LNCAP (cell line): ENCODE data around the gene FAT1.

ENCODE experiments used
- TF ChIP-seq, protein P1 (sequence below): fragments of 450-650 bp; IDR thresholded peaks from 2 replicates; pipeline ENCODE4 v1.5.1; 2017; ENCODE audit warnings: mild to moderate bottlenecking

The FAT1 gene

DNA sequence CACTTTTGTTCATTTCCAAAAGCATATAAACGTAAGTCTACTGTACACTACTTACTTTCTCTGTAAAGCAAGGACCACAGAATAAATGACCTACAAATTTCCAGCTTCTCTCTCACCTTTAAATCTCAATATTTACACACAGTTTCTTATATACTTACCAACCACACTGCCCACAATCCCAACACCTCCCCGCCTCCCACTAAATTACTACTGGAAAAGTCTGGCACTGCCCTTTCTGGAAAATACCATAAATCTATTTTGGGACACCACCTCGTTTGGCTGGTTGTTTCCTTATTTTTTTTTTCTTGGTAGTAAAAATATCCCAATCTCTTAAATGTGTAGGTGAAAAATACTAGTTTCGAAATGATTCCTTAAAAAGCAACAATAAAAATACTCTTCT, 19.6 kb downstream of the FAT1 start:
- TF ChIP-seq, protein P1, sequence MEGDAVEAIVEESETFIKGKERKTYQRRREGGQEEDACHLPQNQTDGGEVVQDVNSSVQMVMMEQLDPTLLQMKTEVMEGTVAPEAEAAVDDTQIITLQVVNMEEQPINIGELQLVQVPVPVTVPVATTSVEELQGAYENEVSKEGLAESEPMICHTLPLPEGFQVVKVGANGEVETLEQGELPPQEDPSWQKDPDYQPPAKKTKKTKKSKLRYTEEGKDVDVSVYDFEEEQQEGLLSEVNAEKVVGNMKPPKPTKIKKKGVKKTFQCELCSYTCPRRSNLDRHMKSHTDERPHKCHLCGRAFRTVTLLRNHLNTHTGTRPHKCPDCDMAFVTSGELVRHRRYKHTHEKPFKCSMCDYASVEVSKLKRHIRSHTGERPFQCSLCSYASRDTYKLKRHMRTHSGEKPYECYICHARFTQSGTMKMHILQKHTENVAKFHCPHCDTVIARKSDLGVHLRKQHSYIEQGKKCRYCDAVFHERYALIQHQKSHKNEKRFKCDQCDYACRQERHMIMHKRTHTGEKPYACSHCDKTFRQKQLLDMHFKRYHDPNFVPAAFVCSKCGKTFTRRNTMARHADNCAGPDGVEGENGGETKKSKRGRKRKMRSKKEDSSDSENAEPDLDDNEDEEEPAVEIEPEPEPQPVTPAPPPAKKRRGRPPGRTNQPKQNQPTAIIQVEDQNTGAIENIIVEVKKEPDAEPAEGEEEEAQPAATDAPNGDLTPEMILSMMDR, result no peak

DNA sequence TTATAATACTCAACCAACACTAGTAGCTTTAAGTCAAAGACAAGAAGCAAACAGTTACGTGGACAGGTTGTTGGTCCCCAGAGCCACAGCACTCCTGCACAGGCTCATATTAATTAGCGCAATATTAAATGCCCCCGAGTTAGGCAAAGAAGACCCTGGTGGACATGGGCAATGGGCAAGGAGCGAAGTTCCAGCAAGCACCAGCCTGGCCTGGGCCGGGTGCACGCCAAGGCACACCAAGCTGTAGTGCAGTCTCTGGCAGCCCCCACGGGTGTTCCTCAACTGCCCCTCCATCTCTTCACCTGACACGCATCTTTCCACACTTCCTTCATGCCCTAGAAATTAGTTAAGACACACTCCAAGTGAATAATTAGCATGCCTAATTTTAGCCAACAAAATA, 20.1 kb downstream of the FAT1 start:
- TF ChIP-seq, protein P1, result no peak

DNA sequence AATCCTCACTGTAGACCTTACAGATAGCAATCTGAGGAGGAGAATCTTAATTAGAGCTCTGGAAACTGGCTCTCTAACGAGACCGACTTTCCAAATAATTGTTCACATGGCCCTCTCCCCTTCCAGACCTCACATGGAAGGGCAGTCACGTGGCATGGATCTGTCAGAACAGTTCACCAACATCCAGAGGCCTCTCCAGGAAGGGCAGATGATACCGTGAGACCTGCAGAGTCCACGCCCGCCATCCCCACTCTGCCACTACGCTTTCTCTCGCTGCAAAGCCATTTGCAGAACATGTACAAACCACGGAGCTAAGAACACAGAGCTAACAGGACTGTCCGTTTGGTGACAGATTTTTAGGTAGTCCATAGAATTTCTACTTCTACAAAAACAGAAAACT, 20.7 kb downstream of the FAT1 start:
- TF ChIP-seq, protein P1, result no peak

DNA sequence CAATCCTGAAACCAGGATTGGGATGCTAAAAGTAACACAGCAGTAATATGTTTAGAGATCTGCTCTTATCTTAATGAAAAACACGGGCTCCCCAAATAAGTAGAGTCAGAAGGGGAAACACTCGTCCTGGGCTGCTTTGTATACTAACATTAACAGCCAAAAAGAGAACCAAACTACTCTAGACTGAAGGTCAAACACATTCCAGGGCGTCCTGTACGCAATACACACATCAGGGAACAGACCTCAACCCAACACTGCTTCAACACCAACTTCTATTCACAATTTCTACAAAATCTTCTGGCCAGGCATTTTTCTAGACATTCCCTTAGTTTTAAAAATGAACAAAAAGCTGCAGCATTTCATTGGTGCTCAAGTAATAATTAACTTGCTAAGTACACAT, 21.4 kb downstream of the FAT1 start:
- TF ChIP-seq, protein P1, result no peak

DNA sequence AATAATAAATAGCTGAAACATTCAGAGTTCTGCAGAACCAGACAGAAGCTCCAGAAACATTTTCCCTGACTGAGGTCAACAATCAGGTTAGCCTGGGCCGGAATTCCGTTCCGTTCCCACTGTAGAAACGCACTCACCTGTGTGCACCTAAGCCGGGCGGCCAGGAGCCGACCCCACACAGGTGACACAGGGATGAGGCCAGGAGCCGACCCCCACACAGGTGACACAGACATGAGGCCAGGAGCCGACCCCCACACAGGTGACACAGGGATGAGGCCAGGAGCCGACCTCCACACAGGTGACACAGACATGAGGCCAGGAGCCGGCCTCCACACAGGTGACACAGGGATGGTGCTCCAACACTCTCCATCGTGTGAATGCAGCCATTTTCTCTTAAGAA, 21.9 kb downstream of the FAT1 start:
- TF ChIP-seq, protein P1, result no peak

DNA sequence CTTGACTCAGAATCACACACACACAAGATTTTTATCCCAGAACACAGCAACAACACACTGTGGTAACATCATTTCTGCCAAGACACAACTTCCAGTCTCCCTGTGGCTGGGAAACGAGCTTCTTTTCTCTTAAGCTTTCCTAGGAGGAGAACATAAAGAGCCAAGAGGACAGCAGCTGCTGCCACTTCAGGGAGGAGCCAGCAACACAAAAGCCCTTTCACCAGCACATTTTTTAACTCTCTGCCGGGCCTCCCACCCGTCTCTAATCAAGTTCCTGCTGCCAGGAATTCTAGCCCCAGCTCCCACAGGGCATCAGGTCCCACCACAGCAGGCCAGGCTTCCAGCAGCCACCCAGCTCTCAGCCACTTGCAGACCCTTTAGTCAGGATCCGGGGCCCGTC, 22.4 kb downstream of the FAT1 start:
- TF ChIP-seq, protein P1, result no peak

DNA sequence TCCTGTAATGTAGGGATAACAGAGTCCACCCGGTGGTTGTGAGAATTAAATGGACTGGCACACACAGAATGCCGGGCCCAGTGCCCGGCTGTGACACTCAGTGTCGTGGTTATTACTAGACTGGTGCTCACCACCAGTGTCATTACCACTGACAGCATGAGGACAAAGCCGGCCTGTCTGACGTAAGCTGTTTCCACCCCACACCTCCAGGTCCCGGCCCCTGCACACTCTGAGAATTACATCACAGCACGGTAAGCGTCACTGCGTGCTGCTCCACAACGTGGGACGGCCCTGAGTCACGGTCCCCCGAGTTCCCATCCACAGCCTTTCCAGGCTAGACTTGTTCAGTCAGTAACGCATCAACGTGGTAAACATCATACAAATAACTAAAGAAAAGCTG, 22.9 kb downstream of the FAT1 start:
- TF ChIP-seq, protein P1, result no peak

DNA sequence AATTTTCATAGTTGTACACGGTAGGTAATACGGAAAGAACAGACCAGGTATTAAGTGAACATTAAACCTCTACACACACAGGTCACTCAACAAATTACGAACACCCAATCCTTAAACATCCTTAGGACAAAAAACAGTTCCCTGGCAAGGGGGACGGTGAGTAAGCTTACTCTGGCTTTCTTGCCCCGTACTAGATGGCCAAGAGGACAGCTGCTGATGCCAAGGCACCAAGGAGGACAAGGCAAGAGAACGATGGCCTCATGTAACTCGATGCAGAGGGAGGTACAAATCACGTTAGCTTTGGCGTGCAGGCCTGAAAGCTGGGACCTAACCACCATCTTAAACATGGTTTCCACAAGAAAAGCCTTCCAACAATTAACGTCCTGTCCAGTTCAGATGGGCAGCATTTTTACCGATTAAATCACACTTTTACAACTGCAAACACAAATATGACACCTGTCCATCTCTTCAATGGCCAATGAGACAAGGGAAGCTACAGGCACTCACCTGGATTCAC, 23.7 kb downstream of the FAT1 start:
- TF ChIP-seq, protein P1, result no peak
